ENCODE data around the gene H1-8. TPM values are rescaled to one million over a fixed set of nuclear protein-coding genes. Genes with fewer than 3 reads are reported as not detected.

The H1-8 gene
- total and polyA plus RNA-seq, 4 donors, result not detected

- no peak overlapping the region for H3K4me3 ChIP-seq (ENCODE audit: low read depth, low read length)
- no peaks in the 10 kb centered on the region for H3K9me3 ChIP-seq (ENCODE audit: control insufficient read depth, insufficient read depth, low read length)
- H3K36me3 ChIP-seq (ENCODE audit: control insufficient read depth, insufficient read depth, low read length), result peaks cover 46% of the 10 kb centered on the region
- peaks cover 76% of the 10 kb centered on the region for H3K4me1 ChIP-seq (ENCODE audit: control insufficient read depth, insufficient read depth, low read length)
- H3K27me3 ChIP-seq (ENCODE audit: control insufficient read depth, insufficient read depth, low read length), result no peaks in the 10 kb centered on the region
- DNase-seq (ENCODE audit: low read depth in 4 of 6, low spot score in 6 of 6), result no peak
- WGBS (ENCODE audit: insufficient coverage), result 93% methylated on average over 20 of the region's 20 CpGs
- no peak overlapping the region for H3K27ac ChIP-seq (ENCODE audit: low read depth, low read length)
Measured at GRCh38 chr3:129559565-129560079, 16.6 kb downstream of the H1-8 start.

- Histone ChIP-seq H3K4me1 (ENCODE audit: control insufficient read depth, insufficient read depth, low read length) (peaks cover 68% of the 10 kb centered on the region), H3K4me3 (ENCODE audit: low read depth, low read length) (no peak overlapping the region), H3K27ac (ENCODE audit: low read depth, low read length) (peak overlapping the region; percentile 29), H3K27me3 (ENCODE audit: control insufficient read depth, insufficient read depth, low read length) (no peaks in the 10 kb centered on the region), H3K9me3 (ENCODE audit: control insufficient read depth, insufficient read depth, low read length) (no peaks in the 10 kb centered on the region), H3K36me3 (ENCODE audit: control insufficient read depth, insufficient read depth, low read length) (peaks cover 53% of the 10 kb centered on the region)
- 72% methylated on average over 14 of the region's 16 CpGs for WGBS (ENCODE audit: insufficient coverage)
- DNase-seq (ENCODE audit: low read depth in 4 of 6, low spot score in 6 of 6), result peak in 2 of 6 donors; percentile 5 to 60
Measured at GRCh38 chr3:129560269-129560787, 17.4 kb downstream of the H1-8 start.

- peaks cover 53% of the 10 kb centered on the region for H3K36me3 ChIP-seq (ENCODE audit: control insufficient read depth, insufficient read depth, low read length)
- peak overlapping the region; percentile 6 for H3K27ac ChIP-seq (ENCODE audit: low read depth, low read length)
- DNase-seq (ENCODE audit: low read depth in 4 of 6, low spot score in 6 of 6), result peak in 2 of 6 donors; percentile 45 to 74
- H3K9me3 ChIP-seq (ENCODE audit: control insufficient read depth, insufficient read depth, low read length), result no peaks in the 10 kb centered on the region
- WGBS (ENCODE audit: insufficient coverage), result 42% methylated on average over 18 of the region's 18 CpGs
- peaks cover 61% of the 10 kb centered on the region for H3K4me1 ChIP-seq (ENCODE audit: control insufficient read depth, insufficient read depth, low read length)
- H3K27me3 ChIP-seq (ENCODE audit: control insufficient read depth, insufficient read depth, low read length), result no peaks in the 10 kb centered on the region
- no peak overlapping the region for H3K4me3 ChIP-seq (ENCODE audit: low read depth, low read length)
Measured at GRCh38 chr3:129560911-129561594, 18.1 kb downstream of the H1-8 start.

GRCh38 chr3:129561619-129562248, 18.8 kb downstream of the H1-8 start:
- Histone ChIP-seq H3K27me3 (ENCODE audit: control insufficient read depth, insufficient read depth, low read length) (no peaks in the 10 kb centered on the region), H3K4me3 (ENCODE audit: low read depth, low read length) (no peak overlapping the region), H3K4me1 (ENCODE audit: control insufficient read depth, insufficient read depth, low read length) (peaks cover 58% of the 10 kb centered on the region), H3K36me3 (ENCODE audit: control insufficient read depth, insufficient read depth, low read length) (peaks cover 53% of the 10 kb centered on the region), H3K27ac (ENCODE audit: low read depth, low read length) (peak overlapping the region; percentile 6), H3K9me3 (ENCODE audit: control insufficient read depth, insufficient read depth, low read length) (no peaks in the 10 kb centered on the region)
- WGBS (ENCODE audit: insufficient coverage), result 99% methylated on average over 10 of the region's 18 CpGs
- no peak for DNase-seq (ENCODE audit: low read depth in 4 of 6, low spot score in 6 of 6)

- DNase-seq (ENCODE audit: low read depth in 4 of 6, low spot score in 6 of 6), result no peak
- H3K4me1 ChIP-seq (ENCODE audit: control insufficient read depth, insufficient read depth, low read length), result peaks cover 55% of the 10 kb centered on the region
- H3K27me3 ChIP-seq (ENCODE audit: control insufficient read depth, insufficient read depth, low read length), result no peaks in the 10 kb centered on the region
- H3K9me3 ChIP-seq (ENCODE audit: control insufficient read depth, insufficient read depth, low read length), result no peaks in the 10 kb centered on the region
- peaks cover 57% of the 10 kb centered on the region for H3K36me3 ChIP-seq (ENCODE audit: control insufficient read depth, insufficient read depth, low read length)
- no peak overlapping the region for H3K27ac ChIP-seq (ENCODE audit: low read depth, low read length)
- H3K4me3 ChIP-seq (ENCODE audit: low read depth, low read length), result no peak overlapping the region
- WGBS (ENCODE audit: insufficient coverage), result 78% methylated on average over 19 of the region's 19 CpGs
Measured at GRCh38 chr3:129562803-129563202, 19.8 kb downstream of the H1-8 start.

- no peak for DNase-seq (ENCODE audit: low read depth in 4 of 6, low spot score in 6 of 6)
- 88% methylated on average over 12 of the region's 12 CpGs for WGBS (ENCODE audit: insufficient coverage)
- Histone ChIP-seq H3K36me3 (ENCODE audit: control insufficient read depth, insufficient read depth, low read length) (peaks cover 57% of the 10 kb centered on the region), H3K27ac (ENCODE audit: low read depth, low read length) (no peak overlapping the region), H3K27me3 (ENCODE audit: control insufficient read depth, insufficient read depth, low read length) (no peaks in the 10 kb centered on the region), H3K4me1 (ENCODE audit: control insufficient read depth, insufficient read depth, low read length) (peaks cover 50% of the 10 kb centered on the region), H3K4me3 (ENCODE audit: low read depth, low read length) (no peak overlapping the region), H3K9me3 (ENCODE audit: control insufficient read depth, insufficient read depth, low read length) (no peaks in the 10 kb centered on the region)
Measured at GRCh38 chr3:129563332-129563731, 20.4 kb downstream of the H1-8 start.

- Histone ChIP-seq H3K36me3 (ENCODE audit: control insufficient read depth, insufficient read depth, low read length) (peaks cover 52% of the 10 kb centered on the region), H3K27me3 (ENCODE audit: control insufficient read depth, insufficient read depth, low read length) (no peaks in the 10 kb centered on the region)
- WGBS (ENCODE audit: insufficient coverage), result 90% methylated on average over 8 of the region's 8 CpGs
Measured at GRCh38 chr3:129563850-129564535, 21.0 kb downstream of the H1-8 start.

GRCh38 chr3:129564981-129565644, 22.1 kb downstream of the H1-8 start:
- Histone ChIP-seq H3K27me3 (ENCODE audit: control insufficient read depth, insufficient read depth, low read length) (no peaks in the 10 kb centered on the region), H3K27ac (ENCODE audit: low read depth, low read length) (no peak overlapping the region), H3K9me3 (ENCODE audit: control insufficient read depth, insufficient read depth, low read length) (no peaks in the 10 kb centered on the region), H3K4me1 (ENCODE audit: control insufficient read depth, insufficient read depth, low read length) (peaks cover 36% of the 10 kb centered on the region), H3K36me3 (ENCODE audit: control insufficient read depth, insufficient read depth, low read length) (peaks cover 45% of the 10 kb centered on the region), H3K4me3 (ENCODE audit: low read depth, low read length) (no peak overlapping the region)
- DNase-seq (ENCODE audit: low read depth in 4 of 6, low spot score in 6 of 6), result no peak
- WGBS (ENCODE audit: insufficient coverage), result 93% methylated on average over 19 of the region's 21 CpGs

More at GRCh38 chr3:129563850-129564535, 21.0 kb downstream of the H1-8 start:
- DNase-seq (ENCODE audit: low read depth in 4 of 6, low spot score in 6 of 6), result no peak
- H3K27ac ChIP-seq (ENCODE audit: low read depth, low read length), result no peak overlapping the region
- peaks cover 45% of the 10 kb centered on the region for H3K4me1 ChIP-seq (ENCODE audit: control insufficient read depth, insufficient read depth, low read length)
- no peaks in the 10 kb centered on the region for H3K9me3 ChIP-seq (ENCODE audit: control insufficient read depth, insufficient read depth, low read length)
- no peak overlapping the region for H3K4me3 ChIP-seq (ENCODE audit: low read depth, low read length)

- Histone ChIP-seq H3K27ac (ENCODE audit: low read depth, low read length) (no peak overlapping the region), H3K4me3 (ENCODE audit: low read depth, low read length) (no peak overlapping the region), H3K36me3 (ENCODE audit: control insufficient read depth, insufficient read depth, low read length) (peaks cover 46% of the 10 kb centered on the region), H3K27me3 (ENCODE audit: control insufficient read depth, insufficient read depth, low read length) (no peaks in the 10 kb centered on the region), H3K9me3 (ENCODE audit: control insufficient read depth, insufficient read depth, low read length) (no peaks in the 10 kb centered on the region), H3K4me1 (ENCODE audit: control insufficient read depth, insufficient read depth, low read length) (peaks cover 28% of the 10 kb centered on the region)
- 94% methylated on average over 4 of the region's 7 CpGs for WGBS (ENCODE audit: insufficient coverage)
- DNase-seq (ENCODE audit: low read depth in 4 of 6, low spot score in 6 of 6), result no peak
Measured at GRCh38 chr3:129565902-129566301, 22.9 kb downstream of the H1-8 start.
